NCI-H748 (cell line): ENCODE data around the gene LPAR2.
"Not testable (repeated sequence)": the region's sequence is repeated elsewhere in the genome, so short reads cannot be mapped to it uniquely, and the experiment has no call there.

ENCODE experiments used
- DNase-seq: peaks from one replicate; lab custom pipeline; 2025; ENCODE audit not compliant: unreplicated experiment; lab: John Stamatoyannopoulos, UW

The LPAR2 gene

DNA sequence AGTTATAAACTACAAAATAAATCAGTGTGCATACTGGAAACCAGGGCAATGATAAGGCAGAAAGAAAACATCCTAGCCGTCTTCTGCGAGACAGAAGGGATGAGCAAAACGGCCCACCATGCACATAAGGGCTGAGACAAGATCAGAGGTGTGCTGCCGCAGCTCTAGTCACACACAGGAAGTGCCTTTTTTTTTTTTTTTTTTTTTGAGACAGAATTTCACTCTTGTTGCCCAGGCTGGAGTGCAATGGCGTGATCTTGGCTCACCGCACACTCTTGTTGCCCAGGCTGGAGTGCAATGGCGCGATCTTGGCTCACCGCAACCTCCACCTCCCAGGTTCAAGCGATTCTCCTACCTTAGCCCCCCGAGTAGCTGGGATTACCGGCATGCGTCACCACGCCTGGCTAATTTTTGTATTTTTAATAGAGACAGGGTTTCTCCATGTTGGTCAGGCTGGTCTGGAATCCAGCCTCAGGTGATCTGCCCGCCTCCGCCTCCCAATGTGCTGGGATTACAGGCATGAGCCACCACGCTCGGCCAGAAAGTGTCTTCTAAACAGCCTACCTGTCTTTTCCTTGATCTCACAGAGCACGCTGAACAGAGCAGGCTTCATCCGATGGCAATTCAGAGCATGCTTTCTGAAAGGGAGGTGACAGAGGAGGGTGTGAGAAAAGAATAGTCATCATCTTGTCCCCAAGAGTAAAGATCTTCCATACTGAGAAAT, 29.1 kb downstream of the LPAR2 start:
- DNase-seq = not testable (repeated sequence)

DNA sequence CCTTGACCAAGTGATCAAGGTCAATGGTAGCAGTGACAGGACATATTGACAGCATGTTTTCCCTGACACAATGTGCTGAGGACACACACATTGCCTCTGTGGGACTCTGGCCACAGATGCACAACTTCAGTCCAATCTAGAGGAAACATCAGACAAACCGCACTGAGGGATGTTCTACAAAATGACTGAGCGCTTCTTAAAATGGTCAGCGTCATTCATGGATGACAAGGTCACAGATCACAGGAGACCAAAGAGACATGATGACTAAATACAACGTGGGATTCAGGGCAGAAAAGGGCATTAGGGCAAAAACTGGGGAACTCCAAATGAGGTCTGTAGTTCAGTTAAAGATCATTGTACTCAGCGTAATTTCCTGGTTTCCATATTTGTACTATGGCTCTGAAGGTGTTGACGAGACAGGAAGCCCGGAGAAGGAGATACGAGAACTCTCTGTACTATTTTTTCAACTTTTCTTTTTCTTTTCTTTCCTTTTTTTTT, 30.2 kb downstream of the LPAR2 start:
- no peak for DNase-seq

DNA sequence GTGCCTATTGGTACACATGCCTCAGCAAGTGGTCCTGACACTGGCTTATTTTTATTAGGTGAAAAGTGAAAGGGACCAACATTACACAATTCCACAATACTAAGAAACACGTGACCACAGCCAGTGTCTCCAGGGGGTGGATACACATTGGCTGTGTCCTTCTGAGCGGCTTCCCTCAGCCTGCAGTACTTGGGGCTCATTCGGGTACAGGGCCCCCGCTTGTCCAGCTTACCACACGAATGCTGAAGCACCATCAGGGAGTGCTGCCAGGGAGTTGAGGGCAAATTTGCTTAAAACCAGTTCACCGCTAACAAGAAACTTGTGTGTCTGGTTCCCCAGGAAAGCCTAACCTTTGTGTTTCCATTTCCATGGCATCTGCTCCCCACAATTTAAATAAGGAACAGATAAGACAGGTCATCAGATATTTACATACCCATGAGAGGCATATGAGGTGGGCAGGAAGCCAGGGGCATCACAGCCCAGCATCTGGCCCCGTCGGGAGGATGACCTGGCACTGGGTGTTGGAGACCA, 32.8 kb downstream of the LPAR2 start:
- no peak for DNase-seq

DNA sequence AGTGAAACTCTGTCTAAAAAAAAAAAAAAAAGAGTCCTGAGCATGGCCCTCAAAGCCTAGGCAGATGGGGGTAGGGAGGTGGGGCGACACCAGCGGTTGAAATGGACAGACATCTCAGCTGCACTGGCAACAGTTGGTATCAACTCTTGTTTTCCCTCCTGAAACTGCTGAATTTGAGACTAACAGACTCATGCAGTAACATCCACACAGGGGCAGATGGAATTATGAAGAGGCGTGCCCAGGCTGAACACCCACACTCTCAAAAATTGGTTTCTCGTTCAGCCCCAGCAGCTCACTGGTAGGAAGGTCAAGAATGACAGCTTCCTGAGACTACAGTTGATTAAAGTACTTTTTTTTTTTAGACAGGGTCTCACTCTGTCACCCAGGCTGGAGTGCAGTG, 33.6 kb downstream of the LPAR2 start:
- DNase-seq = no peak

DNA sequence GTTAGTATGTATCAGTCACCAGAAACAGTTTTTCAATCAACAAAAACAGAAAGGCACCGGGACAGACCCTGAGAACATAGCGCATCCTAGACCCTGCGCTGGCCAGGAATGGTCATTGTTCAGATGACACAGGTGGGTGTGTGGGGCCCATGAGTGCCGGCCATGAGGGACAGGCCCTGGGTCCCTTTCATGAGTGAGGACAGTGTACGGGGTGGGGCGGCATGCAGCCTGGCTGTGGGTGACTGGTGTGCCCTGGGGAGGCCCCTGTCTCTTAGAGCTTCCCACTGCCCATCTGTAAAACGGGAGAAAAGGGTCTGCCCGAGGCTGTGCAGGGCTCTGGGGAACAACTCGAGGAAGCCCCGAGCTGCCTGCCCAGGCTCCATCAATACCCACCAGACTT, 35.3 kb downstream of the LPAR2 start:
- no peak for DNase-seq

DNA sequence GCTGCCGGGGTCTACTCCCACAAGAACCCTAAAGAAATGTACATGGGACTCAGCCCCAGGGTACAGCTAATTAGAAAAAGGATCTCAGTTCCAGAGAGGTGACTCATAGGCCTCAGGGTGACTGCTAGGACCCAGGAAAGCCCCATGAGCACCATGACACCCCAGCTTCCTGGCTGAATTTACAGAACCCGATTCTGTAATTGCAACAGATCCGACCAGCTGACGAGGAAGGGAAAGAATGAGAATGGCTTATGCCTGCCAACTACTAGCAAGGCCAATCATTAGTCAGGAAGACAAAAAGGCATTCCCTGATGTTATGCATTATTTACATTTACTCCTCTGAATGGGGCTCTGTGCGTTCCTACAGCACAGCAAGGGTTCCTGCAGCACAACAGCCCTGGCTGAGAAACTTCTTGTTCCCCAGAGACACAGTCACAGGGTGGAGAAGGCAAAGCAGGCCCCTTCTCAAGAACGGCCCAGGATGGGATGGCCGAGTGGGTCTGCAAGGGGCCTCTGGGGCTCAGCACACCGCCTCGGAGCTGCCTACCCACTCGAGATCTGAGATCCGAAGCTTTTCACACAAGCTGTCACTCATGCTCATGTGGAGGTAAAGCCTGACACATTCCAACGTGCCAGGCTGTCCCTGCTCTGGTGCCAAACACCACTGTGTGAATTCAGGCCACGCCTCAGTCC, 36.7 kb downstream of the LPAR2 start:
- no peak for DNase-seq

DNA sequence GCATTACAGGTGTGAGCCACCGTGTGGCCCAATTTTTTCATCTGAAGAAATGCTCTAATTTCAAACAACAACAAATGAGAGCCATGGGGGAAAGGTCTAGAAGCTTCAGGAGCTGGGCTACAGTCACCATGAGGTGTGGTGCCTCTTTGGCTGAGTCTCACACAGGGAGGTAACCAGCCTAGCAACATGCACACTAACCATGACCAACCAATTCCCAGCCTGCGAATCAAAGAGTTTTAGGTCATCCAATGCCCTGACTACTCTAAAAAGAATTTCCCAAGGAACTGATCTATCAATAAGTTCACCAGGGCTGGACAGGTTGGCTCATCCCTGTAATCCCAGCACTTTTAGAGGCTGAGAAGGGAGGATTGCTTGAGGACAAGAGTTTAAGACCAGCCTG, 39.5 kb downstream of the LPAR2 start:
- DNase-seq = no peak

DNA sequence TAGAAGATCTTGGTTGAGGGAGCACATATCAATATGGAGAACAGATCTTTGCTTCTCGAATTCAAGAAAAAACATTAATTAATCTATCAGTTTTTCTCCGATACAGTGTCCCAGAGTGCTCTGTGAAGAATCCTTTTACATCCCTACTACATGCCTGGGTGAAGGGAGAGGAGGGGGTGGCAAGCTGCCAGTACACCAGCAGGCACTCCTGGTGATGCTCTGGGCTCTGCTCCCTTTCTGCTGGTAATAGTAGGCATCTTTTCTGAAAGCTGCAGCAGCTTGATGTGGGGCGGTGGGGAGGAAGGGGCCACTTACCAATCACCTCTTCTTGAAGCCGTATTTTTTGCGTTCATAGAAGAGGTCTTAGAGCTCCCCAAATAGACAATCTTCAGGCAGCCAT, 40.2 kb downstream of the LPAR2 start:
- DNase-seq = no peak

DNA sequence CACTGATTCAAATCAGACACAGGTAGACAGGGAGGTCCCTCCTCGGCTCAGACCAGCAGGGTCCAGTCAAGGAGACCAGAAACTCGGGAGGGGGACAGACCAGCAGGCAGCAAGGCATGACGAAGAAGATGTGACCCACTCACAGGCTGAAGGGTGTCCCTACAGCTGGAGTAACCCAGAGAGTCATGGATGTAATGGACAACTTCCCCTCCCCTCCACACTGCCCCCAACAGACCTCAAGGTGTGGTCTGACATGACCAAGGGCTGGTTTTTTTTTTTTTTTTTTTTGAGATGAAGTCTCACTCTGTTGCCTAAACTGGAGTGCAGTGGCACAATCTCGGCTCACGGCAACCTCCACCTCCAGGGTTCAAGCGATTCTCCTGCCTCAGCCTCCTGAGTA, 43.7 kb downstream of the LPAR2 start:
- no peak for DNase-seq

DNA sequence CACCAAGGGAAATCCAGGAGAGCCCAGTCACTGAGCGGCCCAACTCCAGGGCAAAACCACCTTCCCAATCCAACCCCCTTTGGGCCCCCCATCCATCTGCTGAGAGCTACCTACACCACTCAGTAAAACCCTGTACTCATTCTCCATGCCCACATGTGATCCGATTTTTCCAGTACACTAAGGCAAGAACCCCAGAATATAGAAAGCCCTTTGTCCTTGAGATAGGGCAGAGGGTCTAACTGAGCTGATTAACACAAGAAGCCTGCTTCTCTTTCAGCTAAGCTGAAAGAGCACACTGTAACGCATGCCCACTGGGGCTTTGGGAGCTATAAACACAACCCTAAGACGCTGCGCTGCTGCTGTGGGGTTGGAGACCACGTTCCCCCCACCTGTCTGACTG, 45.5 kb downstream of the LPAR2 start:
- DNase-seq = no peak

DNA sequence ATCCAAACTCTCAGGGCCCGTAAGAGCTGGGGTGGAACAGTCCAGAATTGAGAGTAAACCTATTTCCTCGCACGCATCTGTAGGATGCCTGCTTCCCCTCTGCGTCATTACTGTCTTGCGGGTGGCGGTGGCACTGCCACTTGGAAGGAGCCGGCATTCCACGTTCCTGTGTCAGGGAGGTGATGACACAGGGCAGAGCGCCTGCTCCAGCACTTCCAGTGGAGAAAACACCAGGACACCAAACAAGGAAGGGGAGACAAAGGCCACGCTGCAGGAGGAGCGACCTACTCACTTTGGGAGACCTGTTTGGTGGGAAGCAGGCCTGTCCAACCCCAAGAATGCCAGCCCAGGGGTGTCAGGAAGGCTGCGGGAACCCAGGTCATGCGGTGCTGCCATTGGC, 46.6 kb downstream of the LPAR2 start:
- DNase-seq = no peak

DNA sequence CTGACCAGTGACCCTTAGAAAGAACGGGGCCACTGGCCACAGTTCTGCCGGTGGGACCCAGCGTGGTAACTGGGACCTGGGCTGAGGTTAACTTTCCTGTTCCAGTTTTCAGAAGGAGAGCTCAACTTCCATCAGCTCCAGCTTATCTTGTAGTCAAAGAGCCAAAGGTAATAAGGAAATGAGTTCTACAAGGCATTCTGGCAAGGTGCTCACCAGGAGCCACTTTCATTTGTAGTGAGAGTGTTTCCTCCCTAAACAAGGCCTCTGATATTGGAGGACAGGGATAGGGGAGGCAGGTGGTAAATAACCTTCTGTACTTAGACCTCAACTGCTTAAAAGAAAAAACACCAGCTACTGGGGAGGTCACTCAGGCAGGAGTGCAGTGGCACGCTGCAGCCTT, 47.6 kb downstream of the LPAR2 start:
- no peak for DNase-seq

DNA sequence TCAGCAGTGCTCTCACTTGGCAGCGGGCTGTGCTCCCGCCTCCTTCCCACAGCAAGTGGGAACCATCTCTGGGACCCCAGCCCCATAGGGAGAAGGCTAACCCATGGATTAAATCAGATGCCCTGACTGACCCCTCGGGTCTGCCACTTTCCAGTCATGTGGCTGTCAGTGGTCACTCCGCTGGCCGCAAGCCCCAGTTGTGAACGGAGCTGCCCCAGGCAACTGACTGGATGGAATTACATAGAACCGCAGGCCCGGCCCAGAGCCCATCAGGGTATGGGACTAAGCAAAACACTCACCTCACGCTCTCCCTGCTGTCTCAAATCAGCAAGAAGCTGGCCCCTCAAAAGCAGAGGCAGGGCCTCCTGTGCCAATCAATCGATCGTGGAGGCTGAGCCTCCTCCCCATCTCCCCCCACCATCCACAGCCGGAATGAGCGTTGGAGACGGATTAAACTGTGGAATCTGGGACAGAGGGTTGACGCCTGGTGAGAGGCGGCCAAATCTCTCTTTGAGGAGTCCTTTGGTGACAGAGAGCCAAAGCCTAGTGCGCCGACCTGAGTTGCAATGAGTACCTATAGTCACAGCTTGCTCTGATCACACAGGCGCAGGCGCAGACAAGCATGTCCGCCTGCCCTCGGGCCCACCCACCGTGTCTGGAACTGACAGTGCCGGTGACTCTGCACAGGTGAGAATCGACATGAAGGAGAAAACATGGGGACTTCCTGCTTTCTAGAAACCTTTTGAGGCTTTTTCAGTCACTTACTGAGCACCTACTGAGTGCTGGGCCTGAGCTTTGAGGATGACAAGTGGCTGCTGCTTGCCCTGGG, 48.3 kb downstream of the LPAR2 start:
- DNase-seq = no peak

DNA sequence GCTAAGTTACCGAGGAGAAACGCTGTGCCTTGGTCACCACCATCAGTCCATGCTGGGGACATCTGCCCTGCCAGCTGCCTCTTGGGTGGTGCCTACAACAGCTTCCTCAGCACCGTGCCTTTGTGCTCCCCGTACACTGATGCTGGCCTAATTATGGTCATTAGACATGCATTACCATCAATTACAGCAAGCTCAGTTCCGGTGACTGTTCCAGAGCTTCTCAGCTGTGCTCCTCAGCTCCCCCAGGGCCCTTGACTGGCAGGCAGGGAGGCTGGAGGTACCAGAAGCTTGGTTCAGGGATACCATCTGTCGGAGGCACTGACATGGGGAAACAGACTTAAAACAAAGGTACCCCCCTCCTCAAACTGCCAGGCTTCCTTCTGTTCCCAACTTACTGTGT, 49.8 kb downstream of the LPAR2 start:
- peak; percentile 97 for DNase-seq

DNA sequence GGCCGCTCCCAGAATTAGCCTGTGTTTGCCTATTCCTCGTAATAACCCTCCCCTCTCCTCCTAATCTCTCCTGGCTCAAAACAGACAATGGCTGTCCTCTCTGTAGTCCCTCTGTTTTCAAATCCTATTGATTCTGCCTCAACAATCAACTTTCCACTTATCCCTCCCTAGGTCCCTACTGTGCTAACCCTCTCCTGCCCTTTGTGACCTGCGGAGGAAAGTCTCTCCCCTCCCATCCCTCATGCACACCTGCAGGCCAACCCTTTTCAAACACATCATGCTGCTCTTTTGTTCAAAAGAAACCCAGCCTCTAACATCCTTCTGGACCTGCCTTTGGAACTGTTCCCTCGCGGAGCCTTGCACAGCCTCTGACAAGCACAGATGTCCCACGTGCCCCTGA, 52.6 kb downstream of the LPAR2 start:
- peak; percentile 93 for DNase-seq
